GM18867 (cell line): ENCODE data around the gene SLAMF7.

ENCODE experiments used
- ATAC-seq: cut with Tn5 transposase; IDR thresholded peaks from one replicate; pipeline ENCODE4 v1.9.1; 2021; ENCODE audit warnings: mild to moderate bottlenecking, moderate library complexity; ENCODE audit not compliant: unreplicated experiment

SLAMF7 gene

GRCh38 chr1:160799641-160800040, 60.6 kb downstream of the SLAMF7 start:
- ATAC-seq: no peak

- ATAC-seq: no peak
These were observed 61.1 kb downstream of the SLAMF7 start for GRCh38 chr1:160800142-160800541.

DNA sequence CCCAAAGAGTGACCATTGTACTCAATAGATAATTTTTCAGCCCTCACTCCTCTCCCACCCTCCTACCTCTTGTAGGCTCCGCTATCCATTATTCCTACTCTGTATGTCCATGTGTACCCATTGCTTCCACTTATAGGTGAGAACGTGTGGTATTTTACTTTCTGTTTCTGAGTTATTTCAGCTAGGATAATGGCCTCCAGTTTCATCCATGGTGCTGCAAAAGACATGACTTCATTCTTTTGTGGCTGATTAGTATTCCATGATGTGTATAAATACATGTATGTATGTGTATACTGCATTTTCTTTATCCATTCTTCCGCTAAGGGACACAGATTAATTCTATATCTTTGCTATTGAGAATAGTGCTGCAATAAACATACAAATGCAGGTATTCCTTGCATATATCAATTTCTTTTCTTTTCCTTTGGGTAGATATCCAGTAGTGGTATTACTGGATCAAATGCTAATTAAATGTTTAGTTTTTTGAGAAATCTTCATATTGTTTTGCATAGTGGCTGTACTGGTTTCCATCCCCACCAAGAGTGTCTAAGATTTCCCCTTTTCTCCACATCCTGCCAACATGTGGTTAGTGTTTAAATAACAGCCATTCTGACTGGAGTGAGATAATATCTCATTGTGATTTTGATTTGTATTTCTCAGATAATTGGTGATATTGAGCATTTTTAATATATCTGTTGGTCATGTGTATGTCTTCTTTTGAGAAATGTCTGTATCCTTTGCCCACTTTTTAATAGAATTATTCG, 61.8 kb downstream of the SLAMF7 start:
- no peak for ATAC-seq

DNA sequence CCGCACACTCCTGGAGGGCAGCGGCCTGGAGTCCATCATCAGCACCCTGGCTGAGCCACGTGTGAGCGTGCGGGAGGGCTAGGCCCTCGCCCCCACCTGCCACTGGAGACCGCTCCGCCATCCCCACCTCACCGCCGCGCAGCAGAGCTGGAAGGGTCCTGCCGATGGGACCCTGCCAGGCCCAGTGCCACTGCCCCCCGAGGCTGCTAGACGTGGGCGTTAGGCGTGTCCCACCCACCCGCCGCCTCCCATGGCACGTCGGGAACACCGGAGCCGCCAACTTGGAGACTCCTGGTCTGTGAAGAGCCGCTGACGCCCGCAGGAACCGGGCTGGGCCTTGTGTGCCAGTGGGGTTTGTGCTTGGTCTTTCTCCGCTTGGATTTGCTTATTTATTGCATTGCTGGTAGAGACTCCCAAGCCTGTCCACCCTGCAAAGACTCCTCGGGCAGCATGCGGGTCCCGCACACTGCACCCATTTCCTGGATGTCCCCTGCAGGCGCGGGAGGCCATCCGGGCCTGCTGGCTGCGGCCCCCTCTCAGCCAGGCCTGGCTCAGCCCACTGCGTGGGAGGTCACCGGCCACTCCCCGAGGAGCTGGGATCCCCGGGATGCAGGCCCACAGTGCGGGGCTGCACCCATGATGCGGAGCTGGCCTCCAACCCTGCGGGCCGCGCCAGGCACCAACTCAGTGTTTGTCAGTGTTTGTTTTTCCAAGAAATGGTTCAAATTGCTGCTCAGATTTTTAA, 63.0 kb downstream of the SLAMF7 start:
- no peak for ATAC-seq
